ENCODE results near the gene HOXD10. TPM values are rescaled to one million over a fixed set of nuclear protein-coding genes. Genes with fewer than 3 reads are reported as not detected.

The HOXD10 gene
- total RNA-seq, 1 donor: not detected

GRCh38 chr2:176130957-176131847 lies 14.6 kb downstream of the HOXD10 start:
- H3K4me3 ChIP-seq (ENCODE audit: low read depth, low read length): no peak overlapping the region
- DNase-seq (ENCODE audit: low read depth): no peak

GRCh38 chr2:176131848-176132158 lies 15.2 kb downstream of the HOXD10 start:
- no peak for DNase-seq (ENCODE audit: low read depth)
- TF ChIP-seq CTCF (IDR thresholded peaks at IDR 0.05; ENCODE audit: insufficient read depth, low read length): no peak
- H3K4me3 ChIP-seq (ENCODE audit: low read depth, low read length): no peak overlapping the region

More at GRCh38 chr2:176130957-176131847, 14.6 kb downstream of the HOXD10 start:
- TF ChIP-seq CTCF (IDR thresholded peaks at IDR 0.05; ENCODE audit: insufficient read depth, low read length): no peak

- no peak for DNase-seq (ENCODE audit: low read depth)
- TF ChIP-seq CTCF (IDR thresholded peaks at IDR 0.05; ENCODE audit: insufficient read depth, low read length): no peak
- peak overlapping the region; percentile 28 for H3K4me3 ChIP-seq (ENCODE audit: low read depth, low read length)
These were observed 15.9 kb downstream of the HOXD10 start for GRCh38 chr2:176132205-176133171.

GRCh38 chr2:176133389-176133788 lies 16.8 kb downstream of the HOXD10 start:
- H3K4me3 ChIP-seq (ENCODE audit: low read depth, low read length): no peak overlapping the region
- TF ChIP-seq CTCF (IDR thresholded peaks at IDR 0.05; ENCODE audit: insufficient read depth, low read length): no peak
- DNase-seq (ENCODE audit: low read depth): no peak

GRCh38 chr2:176134035-176134434 lies 17.5 kb downstream of the HOXD10 start:
- DNase-seq (ENCODE audit: low read depth): no peak
- no peak for TF ChIP-seq CTCF (IDR thresholded peaks at IDR 0.05; ENCODE audit: insufficient read depth, low read length)
- no peak overlapping the region for H3K4me3 ChIP-seq (ENCODE audit: low read depth, low read length)

GRCh38 chr2:176135035-176135440 lies 18.5 kb downstream of the HOXD10 start:
- no peak for DNase-seq (ENCODE audit: low read depth)
- no peak overlapping the region for H3K4me3 ChIP-seq (ENCODE audit: low read depth, low read length)
- no peak for TF ChIP-seq CTCF (IDR thresholded peaks at IDR 0.05; ENCODE audit: insufficient read depth, low read length)
